SK-N-MC (cell line): ENCODE results near the gene QARS1.

Experiments used
- EZH2 ChIP-seq: fragments of 200-600 bp; sonication (generic); IDR thresholded peaks from one replicate; pipeline ENCODE4 v1.6.1; 2017; ENCODE audit warnings: antibody characterized with exemption
- FOXP2 ChIP-seq: optimal IDR thresholded peaks from 2 replicates; pipeline ENCODE3; 2011; ENCODE audit warnings: mild to moderate bottlenecking, moderate library complexity; ENCODE audit not compliant: insufficient read depth; ENCODE audit errors: extremely low read length, control extremely low read depth

DNA sequence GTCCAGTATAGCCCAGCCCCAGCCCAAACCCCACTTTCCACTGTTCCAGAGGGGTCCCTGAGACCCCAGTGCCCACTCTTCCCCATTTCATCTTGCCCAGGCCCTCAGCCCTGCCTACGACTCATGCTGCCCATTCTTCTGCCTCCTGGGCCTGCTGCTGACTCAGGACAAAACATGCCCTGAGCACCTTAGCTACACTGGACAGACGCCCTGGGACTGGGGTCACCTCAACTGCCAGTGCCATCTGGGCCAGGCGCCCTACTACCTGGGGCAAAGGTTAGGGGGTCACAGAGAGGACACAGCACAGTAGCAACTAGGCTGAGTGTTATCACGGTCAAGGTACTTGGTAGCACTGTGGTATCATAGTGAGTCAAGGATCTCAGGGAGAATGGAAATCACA lies 30.9 kb upstream of the QARS1 start:
- TF ChIP-seq EZH2 (no peak), FOXP2 (no peak)
